GM06990 (cell line): ENCODE results near the gene ADPGK.
"Not testable (repeated sequence)": the region's sequence is repeated elsewhere in the genome, so short reads cannot be mapped to it uniquely, and the experiment has no call there.

ENCODE experiments used
- DNase-seq: peaks from one replicate; pipeline ENCODE4 v3.0.0-alpha.2; 2011; ENCODE audit not compliant: insufficient read length; ENCODE audit errors: extremely low read depth
- H3K27me3 ChIP-seq: replicated peaks from 2 replicates; pipeline ENCODE4 v1.6.0; 2011; ENCODE audit warnings: low read length; ENCODE audit not compliant: control insufficient read depth, insufficient read depth
- H3K36me3 ChIP-seq: 2 replicates; pipeline ENCODE4 v1.5.1; 2011; ENCODE audit warnings: low read length; ENCODE audit not compliant: control insufficient read depth, insufficient read depth
- H3K4me3 ChIP-seq: replicated peaks from 2 replicates; pipeline ENCODE4 v1.5.1; 2011; ENCODE audit warnings: low read depth, mild to moderate bottlenecking, control low read depth, low read length
- TF ChIP-seq, protein P1 (sequence below): IDR thresholded peaks from 2 replicates; pipeline ENCODE4 v1.5.1; 2011; ENCODE audit warnings: low read length, control low read depth, mild to moderate bottlenecking, inconsistent platforms; ENCODE audit not compliant: insufficient read depth, poor library complexity, severe bottlenecking

The ADPGK gene

DNA sequence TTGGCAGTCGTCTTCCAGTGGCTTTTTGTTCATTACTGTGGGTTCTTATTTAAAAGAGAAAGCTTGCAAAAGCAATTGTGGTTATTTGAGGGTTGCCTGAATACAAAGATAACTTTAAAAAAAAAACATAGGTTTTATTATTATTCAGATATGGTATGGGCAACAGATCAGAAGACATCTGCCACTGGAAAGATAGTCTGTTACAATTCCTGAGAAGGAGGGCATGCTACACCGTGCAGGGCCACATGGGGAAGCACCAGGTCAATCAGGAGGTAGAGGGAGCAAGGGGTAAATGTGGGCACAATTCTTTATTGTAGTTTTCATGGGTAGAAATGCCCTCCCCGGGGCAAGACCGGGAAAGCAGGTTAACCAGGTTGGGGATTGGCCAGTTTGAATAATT is 51.0 kb downstream of the ADPGK start:
- Histone ChIP-seq H3K4me3 (no peak overlapping the region), H3K27me3 (no peaks in the 10 kb centered on the region), H3K36me3 (peaks cover 9% of the 10 kb centered on the region)
- TF ChIP-seq, protein P1, sequence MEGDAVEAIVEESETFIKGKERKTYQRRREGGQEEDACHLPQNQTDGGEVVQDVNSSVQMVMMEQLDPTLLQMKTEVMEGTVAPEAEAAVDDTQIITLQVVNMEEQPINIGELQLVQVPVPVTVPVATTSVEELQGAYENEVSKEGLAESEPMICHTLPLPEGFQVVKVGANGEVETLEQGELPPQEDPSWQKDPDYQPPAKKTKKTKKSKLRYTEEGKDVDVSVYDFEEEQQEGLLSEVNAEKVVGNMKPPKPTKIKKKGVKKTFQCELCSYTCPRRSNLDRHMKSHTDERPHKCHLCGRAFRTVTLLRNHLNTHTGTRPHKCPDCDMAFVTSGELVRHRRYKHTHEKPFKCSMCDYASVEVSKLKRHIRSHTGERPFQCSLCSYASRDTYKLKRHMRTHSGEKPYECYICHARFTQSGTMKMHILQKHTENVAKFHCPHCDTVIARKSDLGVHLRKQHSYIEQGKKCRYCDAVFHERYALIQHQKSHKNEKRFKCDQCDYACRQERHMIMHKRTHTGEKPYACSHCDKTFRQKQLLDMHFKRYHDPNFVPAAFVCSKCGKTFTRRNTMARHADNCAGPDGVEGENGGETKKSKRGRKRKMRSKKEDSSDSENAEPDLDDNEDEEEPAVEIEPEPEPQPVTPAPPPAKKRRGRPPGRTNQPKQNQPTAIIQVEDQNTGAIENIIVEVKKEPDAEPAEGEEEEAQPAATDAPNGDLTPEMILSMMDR = peak; percentile 21
- DNase-seq = no peak

DNA sequence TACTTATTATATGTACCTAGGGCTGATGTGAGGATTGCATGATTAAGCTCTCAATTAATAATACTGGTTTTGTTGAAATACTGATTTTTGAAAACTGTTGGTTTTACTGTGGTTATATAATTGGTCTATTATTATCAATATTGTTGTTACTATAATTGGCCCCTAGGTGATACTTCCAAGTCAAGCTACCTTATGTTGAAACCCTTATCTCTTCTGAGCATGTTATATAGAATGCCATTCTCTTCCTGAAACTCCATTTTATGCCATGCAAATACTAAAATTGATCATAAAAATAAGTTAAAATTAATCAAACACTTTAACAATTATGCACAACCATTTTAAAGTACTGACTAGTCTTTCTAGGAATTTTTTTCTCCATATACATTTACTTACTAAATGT is 51.5 kb downstream of the ADPGK start:
- Histone ChIP-seq H3K27me3 (no peaks in the 10 kb centered on the region), H3K36me3 (peaks cover 8% of the 10 kb centered on the region), H3K4me3 (no peak overlapping the region)
- TF ChIP-seq, protein P1 = no peak
- DNase-seq = no peak

DNA sequence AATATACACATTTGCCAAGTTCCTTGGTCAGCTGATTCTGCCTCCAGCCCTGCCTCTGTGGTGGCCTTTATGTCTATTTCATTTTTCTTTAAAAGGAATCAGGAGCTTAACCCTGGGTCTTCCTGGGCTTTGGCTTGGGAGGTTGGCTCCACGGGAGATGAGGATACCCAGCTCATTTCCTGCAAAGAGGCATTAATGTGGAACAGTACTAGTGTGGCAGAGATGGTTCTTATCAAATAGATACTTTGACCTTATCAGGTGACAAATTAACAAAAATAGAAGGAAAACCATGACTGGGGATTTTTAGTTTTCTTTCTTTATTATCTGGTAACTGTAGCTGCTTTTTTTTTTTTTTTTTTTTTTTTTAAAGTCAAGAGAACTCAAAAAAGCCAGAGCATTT is 54.7 kb downstream of the ADPGK start:
- no peak for DNase-seq
- Histone ChIP-seq H3K27me3 (no peaks in the 10 kb centered on the region), H3K4me3 (no peak overlapping the region), H3K36me3 (peaks cover 1% of the 10 kb centered on the region)
- TF ChIP-seq, protein P1 = no peak

DNA sequence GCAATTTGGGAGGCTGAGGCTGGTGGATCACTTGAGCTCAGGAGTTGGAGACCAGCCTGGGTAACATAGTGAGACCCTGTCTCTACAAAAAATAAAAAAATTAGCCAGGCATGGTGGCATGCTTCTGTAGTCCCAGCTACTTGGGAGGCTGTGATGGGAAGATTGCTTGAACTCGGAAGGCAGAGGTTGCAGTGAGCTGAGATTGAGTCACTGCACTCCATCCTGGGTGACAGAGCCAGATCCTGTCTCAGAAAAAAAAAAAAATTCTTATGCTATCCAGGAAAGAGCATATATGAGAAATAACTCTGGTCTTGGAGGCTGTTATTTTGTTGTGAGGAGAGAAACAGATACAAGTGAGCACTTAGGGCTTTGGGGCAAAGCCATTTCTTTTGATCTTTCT is 55.3 kb downstream of the ADPGK start:
- not testable (repeated sequence) for H3K27me3 ChIP-seq, H3K4me3 ChIP-seq, H3K36me3 ChIP-seq, DNase-seq

DNA sequence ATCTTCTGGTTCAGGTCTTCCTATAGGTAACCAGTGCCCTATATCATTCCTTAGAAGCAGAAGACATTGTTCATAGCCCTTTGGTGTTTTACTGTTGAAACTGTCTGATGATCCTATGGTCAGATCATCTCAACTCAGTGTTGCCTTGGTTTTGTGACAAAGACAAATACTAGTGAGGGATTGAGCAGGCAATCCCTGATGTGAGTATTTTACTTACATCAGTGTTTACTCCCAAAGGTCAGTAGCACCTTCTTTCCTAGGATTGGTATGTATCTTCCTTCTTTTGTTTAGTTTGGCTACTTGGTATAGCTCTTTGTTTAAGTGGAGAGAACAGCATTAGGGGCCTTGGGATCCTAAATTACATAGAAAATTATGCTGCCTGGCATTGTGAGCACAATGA is 56.4 kb downstream of the ADPGK start:
- TF ChIP-seq, protein P1 = no peak

DNA sequence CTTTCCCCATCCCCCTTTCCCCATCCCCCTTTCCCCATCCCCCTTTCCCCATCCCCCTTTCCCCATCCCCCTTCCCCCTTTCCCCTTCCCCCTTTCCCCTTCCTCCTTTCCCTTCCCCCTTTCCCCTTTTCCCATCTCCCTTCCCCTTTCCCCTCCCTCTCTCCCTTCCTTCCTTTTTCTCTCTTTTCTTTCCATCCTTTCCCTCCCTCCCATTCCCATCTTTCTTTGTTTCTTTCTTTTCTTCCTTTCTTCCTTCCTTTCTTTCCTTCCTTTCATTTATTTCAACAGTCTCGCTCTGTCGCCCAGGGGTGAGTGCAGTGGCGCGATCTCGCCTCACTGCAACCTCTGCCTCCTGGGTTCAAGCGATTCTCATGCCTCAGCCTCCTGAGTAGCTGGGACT is 57.7 kb downstream of the ADPGK start:
- H3K4me3 ChIP-seq, DNase-seq, H3K36me3 ChIP-seq, H3K27me3 ChIP-seq: not testable (repeated sequence)

More for the DNA sequence above, 56.4 kb downstream of the ADPGK start:
- peaks cover 1% of the 10 kb centered on the region for H3K36me3 ChIP-seq
- no peak for DNase-seq
- no peak overlapping the region for H3K4me3 ChIP-seq
- H3K27me3 ChIP-seq = no peaks in the 10 kb centered on the region

DNA sequence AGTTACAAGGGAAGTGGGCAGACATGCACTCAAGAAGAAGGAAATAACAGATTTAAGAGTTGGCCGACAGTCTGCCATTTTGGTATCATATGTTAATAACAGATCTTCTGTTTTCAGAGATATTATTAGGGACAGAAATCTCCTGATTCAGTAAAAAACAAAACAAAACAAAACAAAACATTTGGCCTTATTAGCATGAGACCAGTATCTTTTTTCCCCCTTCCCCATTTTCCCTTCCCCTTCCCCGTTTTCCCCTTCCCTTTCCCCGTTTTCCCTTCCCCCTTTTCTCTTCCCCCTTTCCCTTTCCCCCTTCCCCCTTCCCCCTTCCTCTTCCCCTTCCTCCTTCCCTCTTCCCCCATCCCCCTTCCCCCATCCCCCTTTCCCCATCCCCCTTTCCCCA is 58.1 kb downstream of the ADPGK start:
- no peaks in the 10 kb centered on the region; the same call in 1 of the 2 replicates for H3K36me3 ChIP-seq
- DNase-seq = no peak
- H3K4me3 ChIP-seq = no peak overlapping the region
- TF ChIP-seq, protein P1 = no peak
- H3K27me3 ChIP-seq = no peaks in the 10 kb centered on the region
